WTC11 (cell line): ENCODE results near the gene NPAS3. TPM values are rescaled to one million over a fixed set of nuclear protein-coding genes. Genes with fewer than 3 reads are reported as not detected.

Source experiments
- ATAC-seq: fragments of 200-7000 bp; cut with Tn5 transposase; 2 replicates; pipeline ENCODE4 v1.10.0; 2021; ENCODE audit warnings: mild to moderate bottlenecking, moderate library complexity
- CTCF ChIA-PET: fragments of 300-600 bp; sonication (Branson Sonifier 250); formaldehyde crosslinking; loops from one replicate; lab custom pipeline; 2021; ENCODE audit warnings: antibody characterized with exemption; lab: Charles Lee
- POLR2A ChIA-PET: fragments of 350-600 bp; sonication (Branson Sonifier 250); formaldehyde crosslinking; loops from one replicate; lab custom pipeline; 2021; ENCODE audit warnings: antibody characterized with exemption; lab: Charles Lee
- DNase-seq: peaks from one replicate; pipeline ENCODE4 v3.0.0; 2021; ENCODE audit warnings: low spot score
- H3K27ac Mint-ChIP-seq: 2 replicates; pipeline ENCODE4 v1.8.0; 2021; ENCODE audit warnings: mixed read lengths
- H3K27me3 Mint-ChIP-seq: 2 replicates; pipeline ENCODE4 v1.8.0; 2021; ENCODE audit warnings: low read depth, mild to moderate bottlenecking, moderate library complexity, mixed read lengths
- H3K36me3 Mint-ChIP-seq: 2 replicates; pipeline ENCODE4 v1.8.0; 2021; ENCODE audit warnings: mixed read lengths
- H3K4me1 Mint-ChIP-seq: 2 replicates; pipeline ENCODE4 v1.8.0; 2022; ENCODE audit warnings: mixed read lengths
- H3K4me3 Mint-ChIP-seq: 2 replicates; pipeline ENCODE4 v1.8.0; 2021; ENCODE audit warnings: mild to moderate bottlenecking, moderate library complexity, mixed read lengths
- H3K9me3 Mint-ChIP-seq: 2 replicates; pipeline ENCODE4 v1.8.0; 2021; ENCODE audit warnings: mixed read lengths
- FOXP1 ChIP-seq: sonication (generic); formaldehyde crosslinking; IDR thresholded peaks from 2 replicates; pipeline ENCODE4 v1.8.0; 2022; ENCODE audit warnings: missing genetic modification reagents, mild to moderate bottlenecking, moderate library complexity, borderline replicate concordance
- GABPB1 ChIP-seq: sonication (generic); formaldehyde crosslinking; IDR thresholded peaks from 2 replicates; pipeline ENCODE4 v1.8.1; 2023; ENCODE audit warnings: mild to moderate bottlenecking, missing genetic modification reagents
- GRHL2 ChIP-seq: fragments of 250-450 bp; sonication (Bioruptor Pico); IDR thresholded peaks from 2 replicates; pipeline ENCODE4 v1.8.0; 2022; ENCODE audit warnings: mild to moderate bottlenecking, moderate library complexity; ENCODE audit not compliant: insufficient replicate concordance, severe bottlenecking
- KAT7 ChIP-seq: sonication (generic); formaldehyde crosslinking; IDR thresholded peaks from 2 replicates; pipeline ENCODE4 v1.8.1; 2023; ENCODE audit warnings: missing genetic modification reagents, mild to moderate bottlenecking, borderline replicate concordance
- NR1H2 ChIP-seq: sonication (generic); formaldehyde crosslinking; IDR thresholded peaks from 2 replicates; pipeline ENCODE4 v1.9.0; 2021; ENCODE audit warnings: mild to moderate bottlenecking, moderate library complexity, missing genetic modification reagents
- OVOL2 ChIP-seq: fragments of 250-450 bp; sonication (Bioruptor Pico); IDR thresholded peaks from 2 replicates; pipeline ENCODE4 v1.9.0; 2021; ENCODE audit warnings: mild to moderate bottlenecking, borderline replicate concordance
- SOX15 ChIP-seq: fragments of 250-450 bp; sonication (Bioruptor Pico); IDR thresholded peaks from 2 replicates; pipeline ENCODE4 v1.9.0; 2021; ENCODE audit warnings: mild to moderate bottlenecking
- SP1 ChIP-seq: sonication (generic); formaldehyde crosslinking; conservative IDR thresholded peaks from 2 replicates; pipeline ENCODE4 v1.8.1; 2022; ENCODE audit warnings: missing genetic modification reagents
- TCF7 ChIP-seq: sonication (generic); formaldehyde crosslinking; IDR thresholded peaks from 2 replicates; pipeline ENCODE4 v1.8.0; 2022; ENCODE audit warnings: mild to moderate bottlenecking, low read depth, missing genetic modification reagents, moderate library complexity
- ZNF263 ChIP-seq: sonication (generic); formaldehyde crosslinking; IDR thresholded peaks from 2 replicates; pipeline ENCODE4 v1.8.1; 2022; ENCODE audit warnings: low read depth, mild to moderate bottlenecking, moderate library complexity, missing genetic modification reagents
- ZNF317 ChIP-seq: sonication (generic); formaldehyde crosslinking; IDR thresholded peaks from 2 replicates; pipeline ENCODE4 v1.8.1; 2023; ENCODE audit warnings: low read depth, mild to moderate bottlenecking, moderate library complexity, missing genetic modification reagents, borderline replicate concordance
- ZNF396 ChIP-seq: fragments of 250-450 bp; sonication (Bioruptor Pico); IDR thresholded peaks from 2 replicates; pipeline ENCODE4 v1.8.0; 2021; ENCODE audit warnings: mild to moderate bottlenecking, moderate library complexity, borderline replicate concordance
- total RNA-seq: library from RNA; stranded (reverse); gene quantifications from 3 replicates; pipeline ENCODE4 v1.2.3, GENCODE V29; 2021
- TF ChIP-seq, protein P1 (sequence below): sonication (generic); formaldehyde crosslinking; IDR thresholded peaks from 2 replicates; pipeline ENCODE4 v1.8.1; 2022; ENCODE audit warnings: low read depth, missing genetic modification reagents, borderline replicate concordance
- TF ChIP-seq, protein P2 (sequence below): sonication (generic); formaldehyde crosslinking; conservative IDR thresholded peaks from 2 replicates; pipeline ENCODE4 v1.8.1; 2023; ENCODE audit warnings: mild to moderate bottlenecking, low read depth, missing genetic modification reagents, moderate library complexity
- TF ChIP-seq, protein P3 (sequence below): sonication (generic); formaldehyde crosslinking; IDR thresholded peaks from 2 replicates; pipeline ENCODE4 v1.8.0; 2022; ENCODE audit warnings: mild to moderate bottlenecking, missing genetic modification reagents
- TF ChIP-seq, protein P4 (sequence below): sonication (generic); formaldehyde crosslinking; IDR thresholded peaks from 2 replicates; pipeline ENCODE4 v1.8.1; 2022; ENCODE audit warnings: mild to moderate bottlenecking, missing genetic modification reagents, moderate library complexity, borderline replicate concordance
- TF ChIP-seq, protein P5 (sequence below): fragments of 250-450 bp; sonication (Bioruptor Pico); IDR thresholded peaks from 2 replicates; pipeline ENCODE4 v1.9.0; 2021; ENCODE audit warnings: moderate library complexity, mild to moderate bottlenecking, inconsistent platforms, borderline replicate concordance
- TF ChIP-seq, protein P6 (sequence below): sonication (generic); formaldehyde crosslinking; IDR thresholded peaks from 2 replicates; pipeline ENCODE4 v1.8.1; 2023; ENCODE audit warnings: mild to moderate bottlenecking, missing genetic modification reagents, moderate library complexity
- TF ChIP-seq, protein P7 (sequence below): sonication (generic); formaldehyde crosslinking; IDR thresholded peaks from 2 replicates; pipeline ENCODE4 v1.8.1; 2023; ENCODE audit warnings: mild to moderate bottlenecking, missing genetic modification reagents

NPAS3 gene
- total RNA-seq, 1 experiment from 2014 or later = 3.2 TPM

DNA sequence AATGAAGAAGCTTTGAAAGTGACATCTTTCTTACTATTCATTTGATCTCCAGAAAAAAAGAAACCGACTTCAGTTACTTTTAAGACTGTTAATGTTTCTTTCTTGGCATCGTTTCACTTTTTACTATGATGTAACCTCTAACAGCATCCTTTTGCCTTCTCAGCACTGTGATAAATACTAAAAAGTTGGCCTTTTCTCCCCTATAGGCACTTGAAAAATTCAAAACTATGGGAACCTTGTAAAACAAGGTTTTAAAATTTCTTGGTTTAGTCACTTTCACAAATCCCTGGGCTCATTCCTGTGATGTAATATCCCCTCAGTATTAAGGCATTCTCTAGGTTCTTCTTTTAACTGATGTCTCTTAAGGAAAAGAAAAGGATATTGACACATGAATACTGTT lies 730.4 kb downstream of the NPAS3 start:
- peaks cover 20% of the 10 kb centered on the region for H3K9me3 Mint-ChIP-seq

DNA sequence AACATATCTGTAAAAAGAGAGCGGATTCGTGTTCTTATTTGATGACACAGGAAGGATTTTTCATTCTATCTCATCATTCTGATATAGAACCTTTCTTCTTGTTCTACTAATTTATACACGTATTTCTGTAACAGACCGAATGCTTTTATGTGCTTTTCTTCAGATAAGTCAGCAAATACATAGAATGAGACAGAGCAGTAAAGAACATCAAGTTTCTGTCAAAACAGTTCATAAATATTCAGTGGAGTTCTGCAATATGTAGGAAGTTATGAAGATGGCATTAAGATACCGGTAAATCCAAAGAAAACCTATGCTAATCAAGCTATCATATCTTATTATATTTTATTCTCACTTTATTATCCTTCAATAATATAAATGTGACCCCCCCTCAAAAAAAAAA lies 731.6 kb downstream of the NPAS3 start:
- DNase-seq (no peak), ATAC-seq (no peak)
- Mint-ChIP-seq H3K4me3 (no peak overlapping the region), H3K36me3 (peaks cover 7% of the 10 kb centered on the region), H3K4me1 (peaks cover 25% of the 10 kb centered on the region), H3K27me3 (no peaks in the 10 kb centered on the region), H3K27ac (no peak overlapping the region), H3K9me3 (peaks cover 14% of the 10 kb centered on the region)
- ChIA-PET CTCF (no interaction called here), POLR2A (no interaction called here)
- TF ChIP-seq, protein P1, sequence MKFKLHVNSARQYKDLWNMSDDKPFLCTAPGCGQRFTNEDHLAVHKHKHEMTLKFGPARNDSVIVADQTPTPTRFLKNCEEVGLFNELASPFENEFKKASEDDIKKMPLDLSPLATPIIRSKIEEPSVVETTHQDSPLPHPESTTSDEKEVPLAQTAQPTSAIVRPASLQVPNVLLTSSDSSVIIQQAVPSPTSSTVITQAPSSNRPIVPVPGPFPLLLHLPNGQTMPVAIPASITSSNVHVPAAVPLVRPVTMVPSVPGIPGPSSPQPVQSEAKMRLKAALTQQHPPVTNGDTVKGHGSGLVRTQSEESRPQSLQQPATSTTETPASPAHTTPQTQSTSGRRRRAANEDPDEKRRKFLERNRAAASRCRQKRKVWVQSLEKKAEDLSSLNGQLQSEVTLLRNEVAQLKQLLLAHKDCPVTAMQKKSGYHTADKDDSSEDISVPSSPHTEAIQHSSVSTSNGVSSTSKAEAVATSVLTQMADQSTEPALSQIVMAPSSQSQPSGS (CRISPR knock-in tag) = no peak
- TF ChIP-seq ZNF396 (CRISPR knock-in tag) (no peak), GRHL2 (CRISPR knock-in tag) (no peak), FOXP1 (no peak), GABPB1 (CRISPR knock-in tag) (no peak), KAT7 (no peak), NR1H2 (no peak), TCF7 (CRISPR knock-in tag) (no peak), ZNF317 (CRISPR knock-in tag) (no peak)
- TF ChIP-seq, protein P2, sequence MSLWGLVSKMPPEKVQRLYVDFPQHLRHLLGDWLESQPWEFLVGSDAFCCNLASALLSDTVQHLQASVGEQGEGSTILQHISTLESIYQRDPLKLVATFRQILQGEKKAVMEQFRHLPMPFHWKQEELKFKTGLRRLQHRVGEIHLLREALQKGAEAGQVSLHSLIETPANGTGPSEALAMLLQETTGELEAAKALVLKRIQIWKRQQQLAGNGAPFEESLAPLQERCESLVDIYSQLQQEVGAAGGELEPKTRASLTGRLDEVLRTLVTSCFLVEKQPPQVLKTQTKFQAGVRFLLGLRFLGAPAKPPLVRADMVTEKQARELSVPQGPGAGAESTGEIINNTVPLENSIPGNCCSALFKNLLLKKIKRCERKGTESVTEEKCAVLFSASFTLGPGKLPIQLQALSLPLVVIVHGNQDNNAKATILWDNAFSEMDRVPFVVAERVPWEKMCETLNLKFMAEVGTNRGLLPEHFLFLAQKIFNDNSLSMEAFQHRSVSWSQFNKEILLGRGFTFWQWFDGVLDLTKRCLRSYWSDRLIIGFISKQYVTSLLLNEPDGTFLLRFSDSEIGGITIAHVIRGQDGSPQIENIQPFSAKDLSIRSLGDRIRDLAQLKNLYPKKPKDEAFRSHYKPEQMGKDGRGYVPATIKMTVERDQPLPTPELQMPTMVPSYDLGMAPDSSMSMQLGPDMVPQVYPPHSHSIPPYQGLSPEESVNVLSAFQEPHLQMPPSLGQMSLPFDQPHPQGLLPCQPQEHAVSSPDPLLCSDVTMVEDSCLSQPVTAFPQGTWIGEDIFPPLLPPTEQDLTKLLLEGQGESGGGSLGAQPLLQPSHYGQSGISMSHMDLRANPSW (CRISPR knock-in tag) = no peak
- TF ChIP-seq, protein P3, sequence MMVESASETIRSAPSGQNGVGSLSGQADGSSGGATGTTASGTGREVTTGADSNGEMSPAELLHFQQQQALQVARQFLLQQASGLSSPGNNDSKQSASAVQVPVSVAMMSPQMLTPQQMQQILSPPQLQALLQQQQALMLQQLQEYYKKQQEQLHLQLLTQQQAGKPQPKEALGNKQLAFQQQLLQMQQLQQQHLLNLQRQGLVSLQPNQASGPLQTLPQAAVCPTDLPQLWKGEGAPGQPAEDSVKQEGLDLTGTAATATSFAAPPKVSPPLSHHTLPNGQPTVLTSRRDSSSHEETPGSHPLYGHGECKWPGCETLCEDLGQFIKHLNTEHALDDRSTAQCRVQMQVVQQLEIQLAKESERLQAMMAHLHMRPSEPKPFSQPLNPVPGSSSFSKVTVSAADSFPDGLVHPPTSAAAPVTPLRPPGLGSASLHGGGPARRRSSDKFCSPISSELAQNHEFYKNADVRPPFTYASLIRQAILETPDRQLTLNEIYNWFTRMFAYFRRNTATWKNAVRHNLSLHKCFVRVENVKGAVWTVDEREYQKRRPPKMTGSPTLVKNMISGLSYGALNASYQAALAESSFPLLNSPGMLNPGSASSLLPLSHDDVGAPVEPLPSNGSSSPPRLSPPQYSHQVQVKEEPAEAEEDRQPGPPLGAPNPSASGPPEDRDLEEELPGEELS = no peak
- TF ChIP-seq, protein P4, sequence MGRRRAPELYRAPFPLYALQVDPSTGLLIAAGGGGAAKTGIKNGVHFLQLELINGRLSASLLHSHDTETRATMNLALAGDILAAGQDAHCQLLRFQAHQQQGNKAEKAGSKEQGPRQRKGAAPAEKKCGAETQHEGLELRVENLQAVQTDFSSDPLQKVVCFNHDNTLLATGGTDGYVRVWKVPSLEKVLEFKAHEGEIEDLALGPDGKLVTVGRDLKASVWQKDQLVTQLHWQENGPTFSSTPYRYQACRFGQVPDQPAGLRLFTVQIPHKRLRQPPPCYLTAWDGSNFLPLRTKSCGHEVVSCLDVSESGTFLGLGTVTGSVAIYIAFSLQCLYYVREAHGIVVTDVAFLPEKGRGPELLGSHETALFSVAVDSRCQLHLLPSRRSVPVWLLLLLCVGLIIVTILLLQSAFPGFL (CRISPR knock-in tag) = no peak
- TF ChIP-seq, protein P5, sequence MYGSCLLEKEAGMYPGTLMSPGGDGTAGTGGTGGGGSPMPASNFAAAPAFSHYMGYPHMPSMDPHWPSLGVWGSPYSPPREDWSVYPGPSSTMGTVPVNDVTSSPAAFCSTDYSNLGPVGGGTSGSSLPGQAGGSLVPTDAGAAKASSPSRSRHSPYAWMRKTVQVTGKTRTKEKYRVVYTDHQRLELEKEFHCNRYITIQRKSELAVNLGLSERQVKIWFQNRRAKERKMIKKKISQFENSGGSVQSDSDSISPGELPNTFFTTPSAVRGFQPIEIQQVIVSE (CRISPR knock-in tag) = no peak

More for the DNA sequence above, 730.4 kb downstream of the NPAS3 start:
- H3K36me3 Mint-ChIP-seq = peaks cover 12% of the 10 kb centered on the region
- POLR2A ChIA-PET = no interaction called here
- no peak for DNase-seq
- no peak for ATAC-seq
- no peak overlapping the region for H3K27ac Mint-ChIP-seq
- peaks cover 15% of the 10 kb centered on the region for H3K4me1 Mint-ChIP-seq
- no peaks in the 10 kb centered on the region for H3K27me3 Mint-ChIP-seq
- TF ChIP-seq, protein P6, sequence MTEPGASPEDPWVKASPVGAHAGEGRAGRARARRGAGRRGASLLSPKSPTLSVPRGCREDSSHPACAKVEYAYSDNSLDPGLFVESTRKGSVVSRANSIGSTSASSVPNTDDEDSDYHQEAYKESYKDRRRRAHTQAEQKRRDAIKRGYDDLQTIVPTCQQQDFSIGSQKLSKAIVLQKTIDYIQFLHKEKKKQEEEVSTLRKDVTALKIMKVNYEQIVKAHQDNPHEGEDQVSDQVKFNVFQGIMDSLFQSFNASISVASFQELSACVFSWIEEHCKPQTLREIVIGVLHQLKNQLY (CRISPR knock-in tag) = no peak
- TF ChIP-seq OVOL2 (CRISPR knock-in tag) (no peak), ZNF263 (CRISPR knock-in tag) (no peak), SOX15 (CRISPR knock-in tag) (no peak), SP1 (no peak)
- TF ChIP-seq, protein P7, sequence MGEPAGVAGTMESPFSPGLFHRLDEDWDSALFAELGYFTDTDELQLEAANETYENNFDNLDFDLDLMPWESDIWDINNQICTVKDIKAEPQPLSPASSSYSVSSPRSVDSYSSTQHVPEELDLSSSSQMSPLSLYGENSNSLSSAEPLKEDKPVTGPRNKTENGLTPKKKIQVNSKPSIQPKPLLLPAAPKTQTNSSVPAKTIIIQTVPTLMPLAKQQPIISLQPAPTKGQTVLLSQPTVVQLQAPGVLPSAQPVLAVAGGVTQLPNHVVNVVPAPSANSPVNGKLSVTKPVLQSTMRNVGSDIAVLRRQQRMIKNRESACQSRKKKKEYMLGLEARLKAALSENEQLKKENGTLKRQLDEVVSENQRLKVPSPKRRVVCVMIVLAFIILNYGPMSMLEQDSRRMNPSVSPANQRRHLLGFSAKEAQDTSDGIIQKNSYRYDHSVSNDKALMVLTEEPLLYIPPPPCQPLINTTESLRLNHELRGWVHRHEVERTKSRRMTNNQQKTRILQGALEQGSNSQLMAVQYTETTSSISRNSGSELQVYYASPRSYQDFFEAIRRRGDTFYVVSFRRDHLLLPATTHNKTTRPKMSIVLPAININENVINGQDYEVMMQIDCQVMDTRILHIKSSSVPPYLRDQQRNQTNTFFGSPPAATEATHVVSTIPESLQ (CRISPR knock-in tag) = no peak
- TF ChIP-seq, protein P1 (CRISPR knock-in tag) = no peak
- H3K4me3 Mint-ChIP-seq = no peak overlapping the region
- CTCF ChIA-PET = no interaction called here
